HL-60/S4 (cell line): ENCODE data around the gene PRR7.

ENCODE experiments used
- in situ Hi-C: fragments of 300-500 bp; cut with MboI; formaldehyde crosslinking; loops from 2 replicates; pipeline ENCODE4 v1.14.3; 2022; ENCODE audit warnings: low sequenced_read_pairs

The PRR7 gene

GRCh38 chr5:177449140-177450061, 2.8 kb downstream of the PRR7 start:
- in situ Hi-C loops = loop anchor here (5.0 kb wide), 1 partner anchor 57 kb away; no protein-coding TSS in a partner anchor

- in situ Hi-C loops = loop anchor here (5.0 kb wide), 1 partner anchor 59 kb away; no protein-coding TSS in a partner anchor
These were observed 4.2 kb downstream of the PRR7 start for GRCh38 chr5:177450667-177451424.

- in situ Hi-C loops = loop anchor here (5.0 kb wide), 1 partner anchor 61 kb away; no protein-coding TSS in a partner anchor
These were observed 6.3 kb downstream of the PRR7 start for GRCh38 chr5:177452688-177453638.

GRCh38 chr5:177453852-177454396, 7.3 kb downstream of the PRR7 start:
- in situ Hi-C loops = loop anchor here (5.0 kb wide), 1 partner anchor 62 kb away; no protein-coding TSS in a partner anchor

GRCh38 chr5:177454397-177455035, 7.9 kb downstream of the PRR7 start:
- in situ Hi-C loops = loop anchor here (5.0 kb wide), 1 partner anchor 62 kb away; no protein-coding TSS in a partner anchor

- in situ Hi-C loops = no loop called here
These were observed 8.5 kb downstream of the PRR7 start for GRCh38 chr5:177455036-177455660.

- in situ Hi-C loops = no loop called here
These were observed 9.3 kb downstream of the PRR7 start for GRCh38 chr5:177455661-177456590.

GRCh38 chr5:177456591-177456964, 10.0 kb downstream of the PRR7 start:
- in situ Hi-C loops = no loop called here

- in situ Hi-C loops = no loop called here
These were observed 10.6 kb downstream of the PRR7 start for GRCh38 chr5:177456976-177457851.

GRCh38 chr5:177457852-177458681, 11.5 kb downstream of the PRR7 start:
- in situ Hi-C loops = no loop called here

GRCh38 chr5:177458912-177459350, 12.3 kb downstream of the PRR7 start:
- in situ Hi-C loops = no loop called here

GRCh38 chr5:177459357-177459756, 12.7 kb downstream of the PRR7 start:
- in situ Hi-C loops = no loop called here

GRCh38 chr5:177459819-177460628, 13.4 kb downstream of the PRR7 start:
- in situ Hi-C loops = no loop called here

- in situ Hi-C loops = no loop called here
These were observed 15.5 kb downstream of the PRR7 start for GRCh38 chr5:177462021-177462670.

GRCh38 chr5:177465044-177465443, 18.4 kb downstream of the PRR7 start:
- in situ Hi-C loops = no loop called here
